Gastrocnemius medialis (tissue), 4 donors: ENCODE data around the gene EPX. TPM values are rescaled to one million over a fixed set of nuclear protein-coding genes. Genes with fewer than 3 reads are reported as not detected.

Experiments
- ATAC-seq, 2 donors: fragments of 150-250 bp; one replicate each; pipeline ENCODE4 v1.9.1; 2016
- DNase-seq, 2 donors: peaks; one replicate each; pipeline ENCODE4 v3.0.0-alpha.2; 2019
- H3K27ac ChIP-seq, 4 donors: fragments of 200-600 bp; sonication (generic); 1 replicate in 1 of 4; 2 replicates in 3 of 4; pipeline ENCODE4 v1.5.1; 2016 to 2018; ENCODE audit warnings: mild to moderate bottlenecking in 2 of 4, moderate library complexity in 1 of 4
- H3K27me3 ChIP-seq, 3 donors: fragments of 200-600 bp; sonication (generic) in 2 of 3; 1 replicate in 1 of 3; 2 replicates in 2 of 3; pipeline versions ENCODE4 v1.5.1 to v1.6.0; 2016 to 2019; ENCODE audit warnings: mild to moderate bottlenecking in 1 of 3, moderate library complexity in 1 of 3
- H3K36me3 ChIP-seq, 2 donors: fragments of 200-600 bp; sonication (generic) in 1 of 2; one replicate each; pipeline ENCODE4 v1.5.1; 2017 to 2018
- H3K4me1 ChIP-seq, 2 donors: fragments of 200-600 bp; sonication (generic) in 1 of 2; one replicate each; pipeline ENCODE4 v1.5.1; 2016 to 2017; ENCODE audit warnings: mild to moderate bottlenecking in 2 of 2
- H3K4me3 ChIP-seq, 4 donors: fragments of 200-600 bp; sonication (generic) in 3 of 4; 1 replicate in 1 of 4; 2 replicates in 3 of 4; pipeline ENCODE4 v1.5.1; 2016 to 2019; ENCODE audit warnings: mild to moderate bottlenecking in 2 of 4
- H3K9me3 ChIP-seq, 3 donors: fragments of 200-600 bp; sonication (generic) in 2 of 3; 1 replicate in 1 of 3; 2 replicates in 2 of 3; pipeline ENCODE4 v1.5.1; 2016 to 2019
- CTCF ChIP-seq, 5 experiments: fragments of 450-650 bp in 3 of 5; fragments of 200-600 bp in 2 of 5; sonication (generic) in 2 of 5; IDR thresholded peaks in 4 of 5; conservative IDR thresholded peaks in 1 of 5; 1 replicate in 4 of 5; 2 replicates in 1 of 5; pipeline ENCODE4 v1.5.1; 2016 to 2019; ENCODE audit warnings: antibody characterized with exemption in 5 of 5, mild to moderate bottlenecking in 3 of 5, moderate library complexity in 3 of 5
- POLR2A ChIP-seq, 2 donors: fragments of 450-650 bp; IDR thresholded peaks; one replicate each; pipeline ENCODE4 v1.6.1; 2017; ENCODE audit warnings: antibody characterized with exemption in 2 of 2, mild to moderate bottlenecking in 2 of 2, moderate library complexity in 2 of 2
- in situ Hi-C, 4 donors: fragments of 200-750 bp; cut with MboI; loops; one replicate each; pipeline versions ENCODE4 v1.15.0 to v1.8.0; 2017; ENCODE audit warnings: low sequenced_read_pairs in 4 of 4
- intact Hi-C: fragments of 100-400 bp; cut with DNase I; formaldehyde crosslinking; loops from one replicate; pipeline ENCODE4 v1.15.1; 2023; ENCODE audit warnings: low total_unique reads
- total RNA-seq, 4 donors: library from RNA; depleted of rRNA; stranded (reverse); fragments of >200 nt; gene quantifications; one replicate each; pipeline versions ENCODE4 v1.1.0 to v1.2.3, GENCODE V29; 2016

EPX gene
- total RNA-seq, 4 donors from 2014 or later: not detected

- Histone ChIP-seq H3K9me3 (no peaks in the 10 kb centered on the region), H3K36me3 (no peaks in the 10 kb centered on the region), H3K4me1 (peaks cover 0 to 5% of the 10 kb centered on the region in 2 donors), H3K4me3 (no peak overlapping the region), H3K27me3 (peaks cover 19 to 35% (median 35%) of the 10 kb centered on the region in 3 donors), H3K27ac (no peak overlapping the region)
- DNase-seq (no peak), ATAC-seq (no peak)
- in situ Hi-C loops (no loop called here), intact Hi-C loops (no loop called here)
- TF ChIP-seq POLR2A (IDR thresholded peaks at IDR 0.05) (no peak), CTCF (IDR thresholded peaks at IDR 0.05 in 4 of 5, conservative IDR thresholded peaks at IDR 0.05 in 1 of 5) (no peak)
These were observed 34.3 kb upstream of the EPX start for GRCh38 chr17:58158181-58158580.

- peaks cover 7 to 42% (median 23%) of the 10 kb centered on the region in 3 donors for H3K27me3 ChIP-seq
- in situ Hi-C loops: no loop called here
These were observed 31.0 kb upstream of the EPX start for GRCh38 chr17:58161566-58161965.

GRCh38 chr17:58165981-58166380 lies 26.5 kb upstream of the EPX start:
- intact Hi-C loops: no loop called here
- in situ Hi-C loops: no loop called here
- Histone ChIP-seq H3K4me3 (no peak overlapping the region), H3K4me1 (no peaks in the 10 kb centered on the region), H3K9me3 (no peaks in the 10 kb centered on the region), H3K36me3 (no peaks in the 10 kb centered on the region), H3K27ac (no peak overlapping the region), H3K27me3 (peaks cover 0 to 19% (median 4%) of the 10 kb centered on the region in 3 donors)
- ATAC-seq: no peak
- no peak for DNase-seq
- TF ChIP-seq POLR2A (IDR thresholded peaks at IDR 0.05) (no peak), CTCF (IDR thresholded peaks at IDR 0.05 in 4 of 5, conservative IDR thresholded peaks at IDR 0.05 in 1 of 5) (no peak)

More at GRCh38 chr17:58161566-58161965, 31.0 kb upstream of the EPX start:
- Histone ChIP-seq H3K4me1 (peaks cover 0 to 5% of the 10 kb centered on the region in 2 donors), H3K27ac (no peak overlapping the region), H3K4me3 (no peak overlapping the region), H3K36me3 (no peaks in the 10 kb centered on the region), H3K9me3 (no peaks in the 10 kb centered on the region)
- intact Hi-C loops: no loop called here
- DNase-seq: no peak
- TF ChIP-seq POLR2A (IDR thresholded peaks at IDR 0.05): no peak
- TF ChIP-seq CTCF (IDR thresholded peaks at IDR 0.05 in 4 of 5, conservative IDR thresholded peaks at IDR 0.05 in 1 of 5): no peak
- ATAC-seq: no peak

- Histone ChIP-seq H3K4me3 (no peak within 1 kb of the TSS), H3K27ac (no peak within 1 kb of the TSS), H3K4me1 (no peaks in the 10 kb centered on the region), H3K27me3 (peaks cover 0 to 19% (median 4%) of the 10 kb centered on the region in 3 donors), H3K36me3 (no peaks in the 10 kb centered on the region), H3K9me3 (no peaks in the 10 kb centered on the region)
- no peak for DNase-seq
- no peak for ATAC-seq
- intact Hi-C loops (no loop called here), in situ Hi-C loops (no loop called here)
- TF ChIP-seq CTCF (IDR thresholded peaks at IDR 0.05 in 4 of 5, conservative IDR thresholded peaks at IDR 0.05 in 1 of 5) (no peak), POLR2A (IDR thresholded peaks at IDR 0.05) (no peak)
These were observed 25.8 kb upstream of the EPX start, which contains the start of gene OR4D2 for GRCh38 chr17:58166682-58167081. TSS of gene OR4D2 (plus strand) at chr17:58166982. CDS start at chr17:58169656, 2,674 bp downstream.

- no peak for DNase-seq
- Histone ChIP-seq H3K27me3 (peaks cover 0 to 9% (median 2%) of the 10 kb centered on the region in 3 donors), H3K9me3 (no peaks in the 10 kb centered on the region), H3K27ac (no peak overlapping the region), H3K4me3 (no peak overlapping the region), H3K36me3 (no peaks in the 10 kb centered on the region), H3K4me1 (no peaks in the 10 kb centered on the region)
- no peak for TF ChIP-seq POLR2A (IDR thresholded peaks at IDR 0.05)
- no peak for TF ChIP-seq CTCF (IDR thresholded peaks at IDR 0.05 in 4 of 5, conservative IDR thresholded peaks at IDR 0.05 in 1 of 5)
- intact Hi-C loops (no loop called here), in situ Hi-C loops (no loop called here)
- ATAC-seq: no peak
These were observed 21.9 kb upstream of the EPX start for GRCh38 chr17:58170622-58171021.
